GM12878 (cell line): ENCODE results near the gene SLC9C1. TPM values are rescaled to one million over a fixed set of nuclear protein-coding genes. Genes with fewer than 3 reads are reported as not detected.

Source experiments
- ATAC-seq: fragments of 200-7000 bp; cut with Tn5 transposase; 3 replicates; pipeline ENCODE4 v1.9.1; 2020; ENCODE audit warnings: mild to moderate bottlenecking, moderate library complexity
- BruUV-seq: library from RNA; stranded (reverse); fragments of 400-500 nt; replicated peaks from 2 replicates; lab custom pipeline; 2021; lab: Mats Ljungman, UMichigan
- CTCF ChIA-PET: fragments of 300-600 bp; sonication (Branson Sonifier 250); formaldehyde crosslinking; extraction: SDS; loops from one replicate; lab custom pipeline; 2021; ENCODE audit warnings: inconsistent platforms; lab: Yijun Ruan, JAX
- POLR2A ChIA-PET: fragments of 350-600 bp; formaldehyde crosslinking; extraction: SDS; loops from one replicate; lab custom pipeline; 2021; ENCODE audit warnings: inconsistent platforms; lab: Charles Lee
- RAD21 ChIA-PET: fragments of 300-600 bp; sonication (Branson Sonifier 250); formaldehyde crosslinking; loops from one replicate; lab custom pipeline; 2023; ENCODE audit warnings: antibody characterized with exemption; ENCODE audit not compliant: unreplicated experiment; lab: Charles Lee
- SMC1A ChIA-PET: fragments of 300-600 bp; sonication (Branson Sonifier 250); formaldehyde crosslinking; loops from one replicate; lab custom pipeline; 2023; ENCODE audit not compliant: unreplicated experiment, uncharacterized antibody; lab: Charles Lee
- DNase-seq: peaks from one replicate; pipeline ENCODE4 v3.0.0-alpha.2; 2011; ENCODE audit warnings: low read depth, low spot score
- FAIRE-seq: peaks from 3 replicates; lab custom pipeline; 2011; peaks lifted over from hg19 to GRCh38; lab: Jason Lieb, UNC
- H2AFZ ChIP-seq: 2 replicates; pipeline ENCODE4 v1.6.0; 2011; ENCODE audit warnings: low read depth, low read length, control low read depth; ENCODE audit not compliant: control insufficient read depth
- H3K27ac ChIP-seq: 2 replicates; pipeline ENCODE4 v1.5.1; 2011; ENCODE audit warnings: control low read depth; ENCODE audit not compliant: control insufficient read depth, insufficient read depth
- H3K27me3 ChIP-seq, 2 experiments: replicated peaks in 1 of 2; 2 replicates each; pipeline versions ENCODE4 v1.6.0 to v1.6.1; 2011; ENCODE audit warnings: low read length in 1 of 2; ENCODE audit not compliant: control insufficient read depth in 2 of 2, insufficient read depth in 2 of 2
- H3K36me3 ChIP-seq, 2 experiments: 2 replicates each; pipeline ENCODE4 v1.5.1; 2011; ENCODE audit warnings: low read length in 1 of 2; ENCODE audit not compliant: control insufficient read depth in 2 of 2, insufficient read depth in 2 of 2
- H3K4me1 ChIP-seq: 2 replicates; pipeline ENCODE4 v1.6.1; 2011; ENCODE audit warnings: mild to moderate bottlenecking, low read length, moderate library complexity, mixed read lengths; ENCODE audit not compliant: control insufficient read depth, insufficient read depth
- H3K4me2 ChIP-seq: 2 replicates; pipeline ENCODE4 v1.6.0; 2011; ENCODE audit warnings: control low read depth; ENCODE audit not compliant: control insufficient read depth, insufficient read depth
- H3K4me3 ChIP-seq: fragments of 200-600 bp; sonication (generic); 2 replicates; pipeline ENCODE4 v1.5.1; 2016
- H3K79me2 ChIP-seq: 2 replicates; pipeline ENCODE4 v1.6.0; 2011; ENCODE audit warnings: low read length; ENCODE audit not compliant: control insufficient read depth, insufficient read depth
- H3K9ac ChIP-seq: 2 replicates; pipeline ENCODE4 v1.8.0; 2011; ENCODE audit warnings: low read length, control low read depth, mixed read lengths; ENCODE audit not compliant: control insufficient read depth, insufficient read depth
- H3K9me3 ChIP-seq: replicated peaks from 3 replicates; pipeline ENCODE4 v1.5.1; 2011; ENCODE audit warnings: mild to moderate bottlenecking, low read length; ENCODE audit not compliant: control insufficient read depth, insufficient read depth
- H4K20me1 ChIP-seq: 2 replicates; pipeline ENCODE4 v1.6.0; 2011; ENCODE audit not compliant: control insufficient read depth, insufficient read depth
- CREM ChIP-seq: IDR thresholded peaks from 2 replicates; pipeline ENCODE4 v1.6.1; 2014; ENCODE audit warnings: antibody characterized with exemption, low read depth
- ETV6 ChIP-seq, 2 experiments: fragments of 450-650 bp in 1 of 2; IDR thresholded peaks in 1 of 2; conservative IDR thresholded peaks in 1 of 2; 2 replicates each; pipeline ENCODE4 v1.6.1; 2014; ENCODE audit warnings: antibody characterized with exemption in 1 of 2, borderline replicate concordance in 1 of 2, low read depth in 1 of 2, mild to moderate bottlenecking in 1 of 2, moderate library complexity in 1 of 2
- GABPA ChIP-seq: IDR thresholded peaks from 2 replicates; pipeline ENCODE4 v1.6.1; 2014; ENCODE audit warnings: antibody characterized with exemption, low read depth, mild to moderate bottlenecking, inconsistent platforms
- IRF5 ChIP-seq: fragments of 450-650 bp; IDR thresholded peaks from 2 replicates; pipeline ENCODE4 v1.6.1; 2017; ENCODE audit warnings: borderline replicate concordance
- KDM1A ChIP-seq: fragments of 200-600 bp; sonication (generic); IDR thresholded peaks from 2 replicates; pipeline ENCODE4 v1.6.1; 2016; ENCODE audit warnings: borderline replicate concordance
- RCOR1 ChIP-seq: conservative IDR thresholded peaks from 2 replicates; pipeline ENCODE4 v1.6.1; 2012; ENCODE audit warnings: low read depth, low read length, improper control_type of control experiment
- RELA ChIP-seq: fragments of 450-650 bp; IDR thresholded peaks from 2 replicates; pipeline ENCODE4 v1.8.0; 2014; ENCODE audit warnings: borderline replicate concordance; ENCODE audit not compliant: partially characterized antibody
- SREBF1 ChIP-seq: IDR thresholded peaks from 2 replicates; pipeline ENCODE4 v1.6.1; 2012; ENCODE audit warnings: mild to moderate bottlenecking, low read length
- ZBTB33 ChIP-seq: fragments of 450-650 bp; IDR thresholded peaks from 2 replicates; pipeline ENCODE4 v1.6.1; 2017; ENCODE audit warnings: mild to moderate bottlenecking
- WGBS: methylation state at CpG from one replicate; pipeline ENCODE4 v1.1.6; 2016; ENCODE audit warnings: low lambda C conversion rate; ENCODE audit not compliant: insufficient replicate concordance, insufficient coverage; ENCODE audit errors: missing lambda C conversion rate; 5-methylcytosine and 5-hydroxymethylcytosine counted together
- in situ Hi-C: fragments of 300-500 bp; cut with MboI; formaldehyde crosslinking; loops from 9 replicates; pipeline ENCODE4 v1.14.3; 2018; ENCODE audit warnings: mixed read lengths
- intact Hi-C: fragments of 100-400 bp; cut with micrococcal nuclease; formaldehyde crosslinking; loops from one replicate; pipeline ENCODE4 v1.14.2; 2022; ENCODE audit not compliant: unreplicated experiment
- polyA plus RNA-seq, 11 experiments: library from polyadenylated mRNA; depleted of rRNA in 4 of 11; unstranded in 6 of 11; stranded (reverse) in 5 of 11; fragments of >200 nt; fragmentation: Nextera tagmentation in 4 of 11; fragmentation: Illumina TruSeq in 1 of 11; extraction: Ambion mirVana in 4 of 11; extraction: Trizol in 1 of 11; gene quantifications; 1 replicate in 1 of 11; 2 replicates in 10 of 11; pipeline versions ENCODE4 v1.2.1 to v1.2.3, GENCODE V29; 2011 to 2016; ENCODE audit warnings: inconsistent platforms in 2 of 11, missing spikeins in 2 of 11, low read depth in 1 of 11
- total RNA-seq, 4 experiments: library from RNA; depleted of rRNA in 3 of 4; stranded (reverse); fragments of >200 nt in 3 of 4; fragmentation: Illumina TruSeq in 1 of 4; extraction: Trizol in 1 of 4; gene quantifications; 2 replicates each; pipeline versions ENCODE4 v1.2.1 to v1.2.3, GENCODE V29; 2013 to 2021

The SLC9C1 gene
- total and polyA plus RNA-seq, 10 of the 15 experiments (the other 5 are each of a cell fraction or from before 2014, with no cell fraction given) = not detected

- Histone ChIP-seq H3K4me2 (no peak overlapping the region), H3K4me3 (no peak overlapping the region), H4K20me1 (no peaks in the 10 kb centered on the region), H3K4me1 (no peaks in the 10 kb centered on the region), H3K79me2 (no peaks in the 10 kb centered on the region), H2AFZ (no peak overlapping the region), H3K9me3 (peaks cover 13% of the 10 kb centered on the region; the same call in 2 of the 3 replicates), H3K27ac (no peak overlapping the region), H3K36me3 (no peaks in the 10 kb centered on the region), H3K9ac (no peak overlapping the region), H3K27me3 (no peaks in the 10 kb centered on the region)
- SMC1A ChIA-PET = interaction anchor here (1.4 kb wide), 1 partner anchor 20 kb away, joined by 3 read pairs; no protein-coding TSS in a partner anchor
- no peak for TF ChIP-seq ZBTB33
- TF ChIP-seq SREBF1 = no peak
- TF ChIP-seq ETV6 (conservative IDR thresholded peaks at IDR 0.05 in 1 of 2, IDR thresholded peaks at IDR 0.05 in 1 of 2; ENCODE audit: borderline replicate concordance in 1 of 2, low read depth in 1 of 2) = no peak
- TF ChIP-seq CREM = no peak
- no peak for TF ChIP-seq RCOR1
- TF ChIP-seq GABPA = no peak
- TF ChIP-seq KDM1A = no peak
- TF ChIP-seq RELA = no peak
- no peak for TF ChIP-seq IRF5
- FAIRE-seq (no peak), ATAC-seq (no peak), DNase-seq (no peak)
- WGBS = 100% methylated on average over 1 of the region's 1 CpG
- intact Hi-C loops = no loop called here
- BruUV-seq = no TSS peak
- RAD21 ChIA-PET = no interaction called here
- in situ Hi-C loops = no loop called here
- CTCF ChIA-PET = no interaction called here
- POLR2A ChIA-PET = no interaction called here
Measured at GRCh38 chr3:112149136-112149535, 144.9 kb downstream of the SLC9C1 start.
